GM12878 (cell line): ENCODE data around the gene CLDN9. TPM values are rescaled to one million over a fixed set of nuclear protein-coding genes. Genes with fewer than 3 reads are reported as not detected.
A peak's percentile ranks its signal among the peaks of the same experiment; 100 is the strongest.

ENCODE experiments used
- BRCA1 ChIP-seq: IDR thresholded peaks from 2 replicates; pipeline ENCODE4 v1.6.1; 2011; ENCODE audit warnings: low read depth, low read length, improper control_type of control experiment
- DPF2 ChIP-seq: fragments of 450-650 bp; IDR thresholded peaks from 2 replicates; pipeline ENCODE4 v1.6.1; 2017; ENCODE audit warnings: mild to moderate bottlenecking
- EED ChIP-seq: sonication (generic); IDR thresholded peaks from 2 replicates; pipeline ENCODE4 v1.6.1; 2016; ENCODE audit warnings: antibody characterized with exemption, low read depth
- EGR1 ChIP-seq, 2 experiments: IDR thresholded peaks; 1 replicate in 1 of 2; 2 replicates in 1 of 2; pipeline ENCODE4 v1.6.1; 2011 to 2012; ENCODE audit warnings: low read depth in 2 of 2, low read length in 2 of 2, borderline replicate concordance in 1 of 2, mild to moderate bottlenecking in 1 of 2, moderate library complexity in 1 of 2
- IKZF1 ChIP-seq: fragments of 450-650 bp; conservative IDR thresholded peaks from 2 replicates; pipeline ENCODE4 v1.6.1; 2017; ENCODE audit warnings: antibody characterized with exemption, mild to moderate bottlenecking
- JUNB ChIP-seq: IDR thresholded peaks from 2 replicates; pipeline ENCODE4 v1.6.1; 2016; ENCODE audit warnings: antibody characterized with exemption, mild to moderate bottlenecking
- KAT2A ChIP-seq: conservative IDR thresholded peaks from 2 replicates; pipeline ENCODE4 v1.6.1; 2011; ENCODE audit warnings: low read depth, low read length; ENCODE audit not compliant: control insufficient read depth
- RAD51 ChIP-seq: fragments of 450-650 bp; IDR thresholded peaks from 2 replicates; pipeline ENCODE4 v1.6.1; 2016; ENCODE audit warnings: moderate library complexity, mild to moderate bottlenecking, inconsistent platforms
- SIN3A ChIP-seq: IDR thresholded peaks from 2 replicates; pipeline ENCODE4 v1.6.1; 2012; ENCODE audit warnings: low read depth, low read length, improper control_type of control experiment
- SPI1 ChIP-seq: IDR thresholded peaks from 2 replicates; pipeline ENCODE4 v1.6.1; 2011; ENCODE audit warnings: low read depth, mild to moderate bottlenecking, low read length, moderate library complexity, borderline replicate concordance; ENCODE audit not compliant: insufficient read depth
- SRF ChIP-seq, 2 experiments: IDR thresholded peaks; 2 replicates each; pipeline ENCODE4 v1.6.1; 2011; ENCODE audit warnings: low read depth in 2 of 2, low read length in 2 of 2, mild to moderate bottlenecking in 1 of 2, moderate library complexity in 1 of 2
- STAT1 ChIP-seq: fragments of 450-650 bp; conservative IDR thresholded peaks from 2 replicates; pipeline ENCODE4 v1.6.1; 2014; ENCODE audit warnings: antibody characterized with exemption, mild to moderate bottlenecking
- TBL1XR1 ChIP-seq: IDR thresholded peaks from 2 replicates; pipeline ENCODE4 v1.6.1; 2012; ENCODE audit warnings: low read depth, low read length, improper control_type of control experiment
- TCF12 ChIP-seq: IDR thresholded peaks from 2 replicates; pipeline ENCODE4 v1.6.1; 2011; ENCODE audit warnings: low read depth, mild to moderate bottlenecking, low read length
- polyA plus RNA-seq, 11 experiments: library from polyadenylated mRNA; depleted of rRNA in 4 of 11; unstranded in 6 of 11; stranded (reverse) in 5 of 11; fragments of >200 nt; fragmentation: Nextera tagmentation in 4 of 11; fragmentation: Illumina TruSeq in 1 of 11; extraction: Ambion mirVana in 4 of 11; extraction: Trizol in 1 of 11; gene quantifications; 1 replicate in 1 of 11; 2 replicates in 10 of 11; pipeline versions ENCODE4 v1.2.1 to v1.2.3, GENCODE V29; 2011 to 2016; ENCODE audit warnings: inconsistent platforms in 2 of 11, missing spikeins in 2 of 11, low read depth in 1 of 11
- total RNA-seq, 4 experiments: library from RNA; depleted of rRNA in 3 of 4; stranded (reverse); fragments of >200 nt in 3 of 4; fragmentation: Illumina TruSeq in 1 of 4; extraction: Trizol in 1 of 4; gene quantifications; 2 replicates each; pipeline versions ENCODE4 v1.2.1 to v1.2.3, GENCODE V29; 2013 to 2021
- TF ChIP-seq, protein P1 (sequence below): fragments of 150-350 bp; IDR thresholded peaks from 2 replicates; pipeline ENCODE4 v1.6.1; 2016; ENCODE audit warnings: low read depth, low read length
- TF ChIP-seq, protein P2 (sequence below): IDR thresholded peaks from 2 replicates; pipeline ENCODE4 v1.6.1; 2011; ENCODE audit warnings: low read depth, mild to moderate bottlenecking, low read length, moderate library complexity, borderline replicate concordance; ENCODE audit errors: extremely low read depth
- TF ChIP-seq, protein P3 (sequence below): fragments of 450-650 bp; formaldehyde crosslinking; IDR thresholded peaks from 2 replicates; pipeline ENCODE4 v1.5.0; 2022; ENCODE audit warnings: mild to moderate bottlenecking, missing genetic modification characterization
- TF ChIP-seq, protein P4 (sequence below): fragments of 450-650 bp; IDR thresholded peaks from 2 replicates; pipeline ENCODE4 v1.6.1; 2014; ENCODE audit warnings: mild to moderate bottlenecking
- TF ChIP-seq, protein P5 (sequence below): fragments of 450-650 bp; conservative IDR thresholded peaks from 2 replicates; pipeline ENCODE4 v1.6.1; 2017; ENCODE audit warnings: mild to moderate bottlenecking, moderate library complexity

Gene CLDN9
- total and polyA plus RNA-seq, 10 of the 15 experiments (the other 5 are each of a cell fraction or from before 2014, with no cell fraction given), result not detected

DNA sequence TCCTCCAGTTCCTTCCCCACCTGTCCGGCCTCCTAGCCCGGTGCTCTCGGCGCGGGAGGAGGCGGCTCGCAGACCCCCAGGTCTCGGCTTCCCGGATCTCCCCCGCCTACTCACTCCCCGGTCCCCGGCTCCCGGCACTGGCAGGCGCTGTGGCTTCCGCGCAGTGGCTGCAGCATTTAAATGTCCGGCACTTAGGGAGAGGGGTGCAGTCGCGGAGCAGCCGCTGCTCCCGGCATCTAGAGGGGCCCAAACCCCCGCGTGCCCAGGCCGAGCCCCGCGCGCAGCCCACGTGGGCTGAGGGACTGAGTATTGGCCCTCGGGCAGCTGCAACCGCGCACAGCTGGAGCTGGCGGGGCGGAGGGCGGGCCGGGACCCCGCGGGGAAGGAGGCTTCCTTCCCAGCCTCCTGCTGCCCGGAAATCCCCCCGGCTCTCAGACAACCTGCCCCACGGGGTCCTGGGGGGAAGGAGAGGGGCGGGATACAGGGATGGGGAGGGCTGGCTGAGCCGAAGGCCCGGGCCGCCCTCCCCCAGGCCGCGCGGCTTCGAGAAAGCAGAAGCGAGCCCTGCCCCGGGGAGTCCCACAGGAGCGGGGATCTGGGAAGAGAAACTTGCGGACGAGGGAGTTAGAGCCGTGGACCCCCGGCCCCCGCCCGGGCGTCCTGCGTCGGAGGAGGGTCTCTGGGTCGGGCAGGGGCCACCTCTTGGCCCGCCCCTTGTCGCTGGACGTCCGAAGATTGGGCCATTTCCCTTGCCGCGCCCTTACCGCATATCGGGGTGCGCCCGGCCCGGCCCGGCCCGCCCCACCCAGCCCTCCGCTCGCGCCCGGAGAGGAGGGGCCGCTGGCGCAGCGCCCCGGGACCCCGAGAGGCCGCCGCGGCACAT is 33.3 kb downstream of the CLDN9 start, which contains the start of gene MMP25 (continued):
- TF ChIP-seq, protein P1, sequence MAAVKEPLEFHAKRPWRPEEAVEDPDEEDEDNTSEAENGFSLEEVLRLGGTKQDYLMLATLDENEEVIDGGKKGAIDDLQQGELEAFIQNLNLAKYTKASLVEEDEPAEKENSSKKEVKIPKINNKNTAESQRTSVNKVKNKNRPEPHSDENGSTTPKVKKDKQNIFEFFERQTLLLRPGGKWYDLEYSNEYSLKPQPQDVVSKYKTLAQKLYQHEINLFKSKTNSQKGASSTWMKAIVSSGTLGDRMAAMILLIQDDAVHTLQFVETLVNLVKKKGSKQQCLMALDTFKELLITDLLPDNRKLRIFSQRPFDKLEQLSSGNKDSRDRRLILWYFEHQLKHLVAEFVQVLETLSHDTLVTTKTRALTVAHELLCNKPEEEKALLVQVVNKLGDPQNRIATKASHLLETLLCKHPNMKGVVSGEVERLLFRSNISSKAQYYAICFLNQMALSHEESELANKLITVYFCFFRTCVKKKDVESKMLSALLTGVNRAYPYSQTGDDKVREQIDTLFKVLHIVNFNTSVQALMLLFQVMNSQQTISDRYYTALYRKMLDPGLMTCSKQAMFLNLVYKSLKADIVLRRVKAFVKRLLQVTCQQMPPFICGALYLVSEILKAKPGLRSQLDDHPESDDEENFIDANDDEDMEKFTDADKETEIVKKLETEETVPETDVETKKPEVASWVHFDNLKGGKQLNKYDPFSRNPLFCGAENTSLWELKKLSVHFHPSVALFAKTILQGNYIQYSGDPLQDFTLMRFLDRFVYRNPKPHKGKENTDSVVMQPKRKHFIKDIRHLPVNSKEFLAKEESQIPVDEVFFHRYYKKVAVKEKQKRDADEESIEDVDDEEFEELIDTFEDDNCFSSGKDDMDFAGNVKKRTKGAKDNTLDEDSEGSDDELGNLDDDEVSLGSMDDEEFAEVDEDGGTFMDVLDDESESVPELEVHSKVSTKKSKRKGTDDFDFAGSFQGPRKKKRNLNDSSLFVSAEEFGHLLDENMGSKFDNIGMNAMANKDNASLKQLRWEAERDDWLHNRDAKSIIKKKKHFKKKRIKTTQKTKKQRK, result no peak
- TF ChIP-seq KAT2A (no peak), RAD51 (no peak), TBL1XR1 (no peak), TCF12 (0 out of 2 replicates have a peak, but pooled peaks have one; percentile 11), SPI1 (peak; percentile 79), SRF (IDR thresholded peaks at IDR 0.05; ENCODE audit: low read depth in 2 of 2, low read length in 2 of 2) (no peak), EGR1 (IDR thresholded peaks at IDR 0.05; ENCODE audit: borderline replicate concordance in 1 of 2, low read depth in 2 of 2, low read length in 2 of 2) (0 out of 3 replicates have a peak, but pooled peaks of 1 of the 2 experiments have one; percentile 18), IKZF1 (peak; percentile 88), JUNB (no peak), BRCA1 (no peak), SIN3A (no peak), DPF2 (peak; percentile 92), EED (peak; percentile 70), STAT1 (no peak)
- TF ChIP-seq, protein P2, sequence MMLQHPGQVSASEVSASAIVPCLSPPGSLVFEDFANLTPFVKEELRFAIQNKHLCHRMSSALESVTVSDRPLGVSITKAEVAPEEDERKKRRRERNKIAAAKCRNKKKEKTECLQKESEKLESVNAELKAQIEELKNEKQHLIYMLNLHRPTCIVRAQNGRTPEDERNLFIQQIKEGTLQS, result no peak
- TF ChIP-seq, protein P3, sequence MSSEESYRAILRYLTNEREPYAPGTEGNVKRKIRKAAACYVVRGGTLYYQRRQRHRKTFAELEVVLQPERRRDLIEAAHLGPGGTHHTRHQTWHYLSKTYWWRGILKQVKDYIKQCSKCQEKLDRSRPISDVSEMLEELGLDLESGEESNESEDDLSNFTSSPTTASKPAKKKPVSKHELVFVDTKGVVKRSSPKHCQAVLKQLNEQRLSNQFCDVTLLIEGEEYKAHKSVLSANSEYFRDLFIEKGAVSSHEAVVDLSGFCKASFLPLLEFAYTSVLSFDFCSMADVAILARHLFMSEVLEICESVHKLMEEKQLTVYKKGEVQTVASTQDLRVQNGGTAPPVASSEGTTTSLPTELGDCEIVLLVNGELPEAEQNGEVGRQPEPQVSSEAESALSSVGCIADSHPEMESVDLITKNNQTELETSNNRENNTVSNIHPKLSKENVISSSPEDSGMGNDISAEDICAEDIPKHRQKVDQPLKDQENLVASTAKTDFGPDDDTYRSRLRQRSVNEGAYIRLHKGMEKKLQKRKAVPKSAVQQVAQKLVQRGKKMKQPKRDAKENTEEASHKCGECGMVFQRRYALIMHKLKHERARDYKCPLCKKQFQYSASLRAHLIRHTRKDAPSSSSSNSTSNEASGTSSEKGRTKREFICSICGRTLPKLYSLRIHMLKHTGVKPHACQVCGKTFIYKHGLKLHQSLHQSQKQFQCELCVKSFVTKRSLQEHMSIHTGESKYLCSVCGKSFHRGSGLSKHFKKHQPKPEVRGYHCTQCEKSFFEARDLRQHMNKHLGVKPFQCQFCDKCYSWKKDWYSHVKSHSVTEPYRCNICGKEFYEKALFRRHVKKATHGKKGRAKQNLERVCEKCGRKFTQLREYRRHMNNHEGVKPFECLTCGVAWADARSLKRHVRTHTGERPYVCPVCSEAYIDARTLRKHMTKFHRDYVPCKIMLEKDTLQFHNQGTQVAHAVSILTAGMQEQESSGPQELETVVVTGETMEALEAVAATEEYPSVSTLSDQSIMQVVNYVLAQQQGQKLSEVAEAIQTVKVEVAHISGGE (CRISPR knock-in tag), result no peak
- TF ChIP-seq, protein P4, sequence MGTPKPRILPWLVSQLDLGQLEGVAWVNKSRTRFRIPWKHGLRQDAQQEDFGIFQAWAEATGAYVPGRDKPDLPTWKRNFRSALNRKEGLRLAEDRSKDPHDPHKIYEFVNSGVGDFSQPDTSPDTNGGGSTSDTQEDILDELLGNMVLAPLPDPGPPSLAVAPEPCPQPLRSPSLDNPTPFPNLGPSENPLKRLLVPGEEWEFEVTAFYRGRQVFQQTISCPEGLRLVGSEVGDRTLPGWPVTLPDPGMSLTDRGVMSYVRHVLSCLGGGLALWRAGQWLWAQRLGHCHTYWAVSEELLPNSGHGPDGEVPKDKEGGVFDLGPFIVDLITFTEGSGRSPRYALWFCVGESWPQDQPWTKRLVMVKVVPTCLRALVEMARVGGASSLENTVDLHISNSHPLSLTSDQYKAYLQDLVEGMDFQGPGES, result no peak
- TF ChIP-seq, protein P5, sequence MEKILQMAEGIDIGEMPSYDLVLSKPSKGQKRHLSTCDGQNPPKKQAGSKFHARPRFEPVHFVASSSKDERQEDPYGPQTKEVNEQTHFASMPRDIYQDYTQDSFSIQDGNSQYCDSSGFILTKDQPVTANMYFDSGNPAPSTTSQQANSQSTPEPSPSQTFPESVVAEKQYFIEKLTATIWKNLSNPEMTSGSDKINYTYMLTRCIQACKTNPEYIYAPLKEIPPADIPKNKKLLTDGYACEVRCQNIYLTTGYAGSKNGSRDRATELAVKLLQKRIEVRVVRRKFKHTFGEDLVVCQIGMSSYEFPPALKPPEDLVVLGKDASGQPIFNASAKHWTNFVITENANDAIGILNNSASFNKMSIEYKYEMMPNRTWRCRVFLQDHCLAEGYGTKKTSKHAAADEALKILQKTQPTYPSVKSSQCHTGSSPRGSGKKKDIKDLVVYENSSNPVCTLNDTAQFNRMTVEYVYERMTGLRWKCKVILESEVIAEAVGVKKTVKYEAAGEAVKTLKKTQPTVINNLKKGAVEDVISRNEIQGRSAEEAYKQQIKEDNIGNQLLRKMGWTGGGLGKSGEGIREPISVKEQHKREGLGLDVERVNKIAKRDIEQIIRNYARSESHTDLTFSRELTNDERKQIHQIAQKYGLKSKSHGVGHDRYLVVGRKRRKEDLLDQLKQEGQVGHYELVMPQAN, result peak; percentile 19; the same call in 1 of the 2 replicates
